Chondrocyte (in vitro differentiated cells): ENCODE results near the gene PAM. TPM values are rescaled to one million over a fixed set of nuclear protein-coding genes. Genes with fewer than 3 reads are reported as not detected.

Source experiments
- DNase-seq: peaks from one replicate; pipeline ENCODE4 v3.0.0; 2021; ENCODE audit warnings: mixed read lengths, low spot score
- H3K27ac Mint-ChIP-seq: one replicate; pipeline ENCODE4 v1.8.0; 2021; ENCODE audit warnings: mild to moderate bottlenecking, moderate library complexity, mixed read lengths; ENCODE audit not compliant: unreplicated experiment
- H3K27me3 Mint-ChIP-seq: 2 replicates; pipeline ENCODE4 v1.8.0; 2021; ENCODE audit warnings: low read depth, mixed read lengths
- H3K36me3 Mint-ChIP-seq: 2 replicates; pipeline ENCODE4 v1.8.0; 2021; ENCODE audit warnings: low read depth, mixed read lengths
- H3K4me1 Mint-ChIP-seq: 2 replicates; pipeline ENCODE4 v1.8.0; 2021; ENCODE audit warnings: low read depth, mild to moderate bottlenecking, mixed read lengths
- H3K4me3 Mint-ChIP-seq: one replicate; pipeline ENCODE4 v1.8.0; 2021; ENCODE audit warnings: mild to moderate bottlenecking, moderate library complexity, mixed read lengths; ENCODE audit not compliant: unreplicated experiment
- H3K9me3 Mint-ChIP-seq: 2 replicates; pipeline ENCODE4 v1.8.0; 2021; ENCODE audit warnings: low read depth, mixed read lengths
- total RNA-seq: library from RNA; stranded (reverse); gene quantifications from 3 replicates; pipeline ENCODE4 v1.2.1, GENCODE V29; 2021
- TF ChIP-seq, protein P1 (sequence below): fragments of 200-600 bp; sonication (generic); IDR thresholded peaks from 2 replicates; pipeline ENCODE4 v1.5.0; 2021; ENCODE audit warnings: antibody characterized with exemption, mild to moderate bottlenecking, moderate library complexity

Gene PAM
- total RNA-seq, 1 donor from 2014 or later = 293 TPM

- H3K9me3 Mint-ChIP-seq = peaks cover 15% of the 10 kb centered on the region
Measured at GRCh38 chr5:103010168-103010567, 255.1 kb downstream of the PAM start.

GRCh38 chr5:103013933-103014552 lies 258.9 kb downstream of the PAM start:
- Mint-ChIP-seq H3K4me3 (no peak overlapping the region), H3K4me1 (peaks cover 51% of the 10 kb centered on the region), H3K27me3 (no peaks in the 10 kb centered on the region), H3K36me3 (peaks cover 21% of the 10 kb centered on the region), H3K27ac (peak overlapping the region; percentile 49), H3K9me3 (peaks cover 15% of the 10 kb centered on the region)
- TF ChIP-seq, protein P1, sequence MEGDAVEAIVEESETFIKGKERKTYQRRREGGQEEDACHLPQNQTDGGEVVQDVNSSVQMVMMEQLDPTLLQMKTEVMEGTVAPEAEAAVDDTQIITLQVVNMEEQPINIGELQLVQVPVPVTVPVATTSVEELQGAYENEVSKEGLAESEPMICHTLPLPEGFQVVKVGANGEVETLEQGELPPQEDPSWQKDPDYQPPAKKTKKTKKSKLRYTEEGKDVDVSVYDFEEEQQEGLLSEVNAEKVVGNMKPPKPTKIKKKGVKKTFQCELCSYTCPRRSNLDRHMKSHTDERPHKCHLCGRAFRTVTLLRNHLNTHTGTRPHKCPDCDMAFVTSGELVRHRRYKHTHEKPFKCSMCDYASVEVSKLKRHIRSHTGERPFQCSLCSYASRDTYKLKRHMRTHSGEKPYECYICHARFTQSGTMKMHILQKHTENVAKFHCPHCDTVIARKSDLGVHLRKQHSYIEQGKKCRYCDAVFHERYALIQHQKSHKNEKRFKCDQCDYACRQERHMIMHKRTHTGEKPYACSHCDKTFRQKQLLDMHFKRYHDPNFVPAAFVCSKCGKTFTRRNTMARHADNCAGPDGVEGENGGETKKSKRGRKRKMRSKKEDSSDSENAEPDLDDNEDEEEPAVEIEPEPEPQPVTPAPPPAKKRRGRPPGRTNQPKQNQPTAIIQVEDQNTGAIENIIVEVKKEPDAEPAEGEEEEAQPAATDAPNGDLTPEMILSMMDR = no peak
- DNase-seq = no peak

More at GRCh38 chr5:103010168-103010567, 255.1 kb downstream of the PAM start:
- peaks cover 19% of the 10 kb centered on the region for H3K4me1 Mint-ChIP-seq
- TF ChIP-seq, protein P1 = no peak
- DNase-seq = no peak
- peaks cover 21% of the 10 kb centered on the region for H3K36me3 Mint-ChIP-seq
- H3K27me3 Mint-ChIP-seq = no peaks in the 10 kb centered on the region
- no peak overlapping the region for H3K4me3 Mint-ChIP-seq
- no peak overlapping the region for H3K27ac Mint-ChIP-seq

DNA sequence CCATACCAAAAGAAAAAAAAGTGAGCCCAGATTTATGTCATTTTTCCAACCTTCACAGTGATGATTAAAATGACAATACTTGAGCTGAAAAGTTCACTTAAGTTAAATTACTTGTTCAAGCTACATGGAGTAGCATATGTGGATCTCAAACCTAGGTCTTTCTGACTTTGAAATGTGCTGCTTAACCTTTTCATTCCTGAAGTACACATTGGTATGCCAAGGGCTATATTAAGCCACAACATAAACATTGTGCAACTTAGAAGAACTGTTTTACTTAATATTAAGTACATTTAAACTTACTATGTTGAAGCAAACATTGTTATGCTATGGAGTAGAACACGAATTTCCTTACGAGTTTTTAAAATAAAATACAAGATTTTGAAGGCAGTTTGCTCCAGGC lies 259.9 kb downstream of the PAM start:
- peak overlapping the region; percentile 82 for H3K27ac Mint-ChIP-seq
- peaks cover 15% of the 10 kb centered on the region for H3K9me3 Mint-ChIP-seq
- peak overlapping the region; percentile 16 for H3K4me3 Mint-ChIP-seq
- H3K27me3 Mint-ChIP-seq = no peaks in the 10 kb centered on the region
- peaks cover 18% of the 10 kb centered on the region for H3K36me3 Mint-ChIP-seq
- DNase-seq = no peak
- peaks cover 50% of the 10 kb centered on the region for H3K4me1 Mint-ChIP-seq
- TF ChIP-seq, protein P1 = no peak

GRCh38 chr5:103016167-103016566 lies 261.1 kb downstream of the PAM start:
- peaks cover 45% of the 10 kb centered on the region for H3K4me1 Mint-ChIP-seq
- DNase-seq = no peak
- H3K4me3 Mint-ChIP-seq = no peak overlapping the region
- TF ChIP-seq, protein P1 = no peak
- peaks cover 18% of the 10 kb centered on the region for H3K36me3 Mint-ChIP-seq
- peaks cover 15% of the 10 kb centered on the region for H3K9me3 Mint-ChIP-seq
- peak overlapping the region; percentile 82 for H3K27ac Mint-ChIP-seq
- no peaks in the 10 kb centered on the region for H3K27me3 Mint-ChIP-seq

DNA sequence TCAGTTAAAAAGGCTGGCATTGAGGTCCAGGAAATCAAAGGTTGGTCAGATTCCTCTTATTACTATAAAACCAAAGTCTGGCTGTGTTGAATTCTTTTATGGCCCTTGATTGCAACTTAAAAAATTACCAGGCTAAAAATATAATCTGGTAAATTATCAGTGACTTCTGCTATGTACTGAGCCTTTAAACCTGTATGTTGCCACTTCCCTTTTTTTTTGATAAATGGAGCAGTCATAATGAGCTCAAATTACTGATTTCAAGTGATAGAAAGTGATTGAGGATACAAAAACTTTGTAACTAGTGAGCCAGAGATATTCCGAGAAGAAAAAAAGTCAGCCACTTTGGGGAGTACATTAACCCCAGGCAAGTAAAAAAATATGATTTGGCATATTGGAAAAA lies 264.7 kb downstream of the PAM start:
- Mint-ChIP-seq H3K36me3 (peaks cover 7% of the 10 kb centered on the region), H3K27ac (no peak overlapping the region), H3K27me3 (no peaks in the 10 kb centered on the region), H3K9me3 (no peaks in the 10 kb centered on the region), H3K4me1 (peaks cover 38% of the 10 kb centered on the region), H3K4me3 (no peak overlapping the region)
- TF ChIP-seq, protein P1 = no peak
- no peak for DNase-seq
